HL-60/S4 treated with phorbol 12-myristate 13-acetate at 8.2 ng/mL for 4 days and 3 days (cell line): ENCODE results near the gene PNPLA3.

Experiments
- in situ Hi-C: fragments of 300-500 bp; cut with MboI; formaldehyde crosslinking; loops from 2 replicates; pipeline ENCODE4 v1.15.0; 2022; ENCODE audit warnings: low sequenced_read_pairs

Gene PNPLA3

GRCh38 chr22:43923631-43924464 lies at the start of gene PNPLA3:
Gene PNPLA3 (plus strand): TSS chr22:43923805. CDS start chr22:43923912, 107 bp downstream.
- in situ Hi-C loops: no loop called here

DNA sequence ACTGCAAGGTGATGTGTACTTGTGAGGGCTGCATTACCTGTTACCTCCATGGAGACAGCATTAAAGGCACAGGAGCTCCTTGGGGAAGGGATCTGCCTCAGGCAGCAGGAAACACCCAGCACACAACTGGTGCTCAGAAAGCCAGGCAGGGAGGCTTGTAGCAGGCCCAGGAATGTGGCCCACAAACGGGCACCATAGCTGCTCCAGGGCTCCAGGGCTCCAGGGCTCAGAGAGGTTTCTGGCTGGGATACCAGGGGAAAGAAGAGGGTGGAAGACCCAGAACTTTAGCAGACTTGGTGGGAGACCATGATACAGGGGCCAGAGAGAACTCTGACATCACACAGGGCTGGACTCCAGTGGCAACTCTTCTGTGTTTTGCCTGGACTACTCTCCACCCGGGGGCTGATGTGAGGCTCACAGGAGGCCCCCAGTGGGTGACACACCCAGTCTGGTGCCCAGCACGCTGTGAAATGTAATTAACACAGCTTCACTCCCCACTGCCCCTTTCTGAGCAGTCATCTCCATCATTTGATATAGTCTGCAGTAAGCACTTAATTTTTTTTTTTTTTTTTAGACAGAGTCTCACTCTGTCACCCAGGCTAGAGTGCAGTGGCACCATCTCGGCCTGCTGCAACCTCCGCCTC lies 46.6 kb upstream of the PNPLA3 start:
- in situ Hi-C loops: no loop called here

- in situ Hi-C loops: no loop called here
These were observed 45.4 kb upstream of the PNPLA3 start for GRCh38 chr22:43878079-43878795.

GRCh38 chr22:43878831-43879550 lies 44.6 kb upstream of the PNPLA3 start:
- in situ Hi-C loops: no loop called here

DNA sequence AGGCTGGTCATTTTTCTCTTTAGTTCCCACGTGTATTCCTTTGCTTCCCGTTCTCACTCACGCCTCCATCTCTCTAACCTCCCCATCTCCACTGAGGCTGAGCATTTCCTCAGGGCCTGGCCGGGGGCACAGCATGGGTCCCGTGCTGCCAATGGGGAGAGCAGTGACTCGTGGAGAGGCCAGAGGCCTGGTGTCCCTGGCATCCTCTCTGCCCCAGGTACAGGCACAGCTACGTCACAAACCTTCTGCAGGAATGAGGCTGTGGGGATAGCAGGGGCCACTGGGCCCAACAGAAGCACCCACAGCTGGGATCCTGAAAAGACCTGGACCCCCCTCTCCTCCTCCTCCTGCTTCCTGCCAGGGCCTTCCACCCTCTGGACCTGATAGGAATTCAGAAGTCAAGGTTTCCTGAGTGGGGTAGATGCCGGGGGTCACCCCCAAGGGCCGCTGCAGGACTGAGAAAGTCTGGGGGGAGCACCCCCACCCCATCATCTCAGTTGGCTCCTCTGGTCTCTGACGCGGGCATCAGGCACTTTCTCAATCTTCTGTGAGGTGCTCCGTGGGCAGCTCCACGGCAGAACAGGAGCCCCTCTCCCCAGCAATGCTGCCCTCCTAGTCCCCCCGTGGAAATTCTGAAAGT lies 43.6 kb upstream of the PNPLA3 start:
- in situ Hi-C loops: no loop called here

- in situ Hi-C loops: no loop called here
These were observed 43.0 kb upstream of the PNPLA3 start for GRCh38 chr22:43880541-43880991.

DNA sequence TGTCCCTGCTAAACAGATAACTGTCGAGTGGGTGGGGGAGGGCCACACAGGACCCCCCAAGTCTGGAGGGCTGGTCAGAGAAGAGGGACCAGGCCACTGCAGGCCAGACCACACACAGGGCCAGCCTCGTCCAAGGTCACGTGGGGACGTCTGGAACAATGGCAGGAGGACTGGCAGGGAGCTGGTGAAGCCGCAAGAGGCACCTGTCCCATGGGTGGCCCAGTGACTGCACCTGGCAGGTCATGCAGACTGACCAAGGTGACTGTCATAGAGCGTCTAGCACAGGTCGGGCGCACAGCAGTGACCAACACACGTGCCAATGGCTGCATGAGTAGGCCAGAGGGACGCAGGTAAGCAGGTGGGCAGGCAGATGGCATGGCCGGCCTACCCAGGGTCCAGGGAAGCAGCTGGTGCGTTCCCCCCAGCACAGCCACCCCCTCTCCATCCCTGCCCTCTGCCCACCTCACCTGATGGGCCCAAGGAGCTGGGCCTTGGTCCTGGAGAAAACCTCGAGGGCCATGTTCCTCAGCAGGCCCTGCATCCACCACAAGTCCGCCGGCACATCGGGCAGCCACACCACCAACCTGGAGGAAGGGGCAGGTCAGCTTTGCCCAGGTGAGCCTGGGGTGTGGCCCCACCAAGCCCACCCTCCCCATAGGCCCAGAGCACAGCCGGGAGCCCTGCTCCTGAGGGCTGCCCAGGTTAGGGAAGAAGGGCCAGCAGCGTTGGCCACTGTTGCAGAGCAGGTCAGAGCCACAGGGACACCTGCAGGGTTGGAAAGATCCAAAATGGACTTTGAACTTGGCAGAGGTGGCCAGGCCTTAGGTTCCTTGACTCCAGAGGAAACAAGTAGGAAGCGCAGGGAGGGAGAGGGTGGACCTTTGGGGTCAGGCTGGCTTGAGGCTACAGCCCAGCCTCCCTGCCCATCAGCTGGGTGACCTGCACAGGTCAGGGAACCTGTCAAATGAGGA lies 42.2 kb upstream of the PNPLA3 start:
- in situ Hi-C loops: no loop called here

DNA sequence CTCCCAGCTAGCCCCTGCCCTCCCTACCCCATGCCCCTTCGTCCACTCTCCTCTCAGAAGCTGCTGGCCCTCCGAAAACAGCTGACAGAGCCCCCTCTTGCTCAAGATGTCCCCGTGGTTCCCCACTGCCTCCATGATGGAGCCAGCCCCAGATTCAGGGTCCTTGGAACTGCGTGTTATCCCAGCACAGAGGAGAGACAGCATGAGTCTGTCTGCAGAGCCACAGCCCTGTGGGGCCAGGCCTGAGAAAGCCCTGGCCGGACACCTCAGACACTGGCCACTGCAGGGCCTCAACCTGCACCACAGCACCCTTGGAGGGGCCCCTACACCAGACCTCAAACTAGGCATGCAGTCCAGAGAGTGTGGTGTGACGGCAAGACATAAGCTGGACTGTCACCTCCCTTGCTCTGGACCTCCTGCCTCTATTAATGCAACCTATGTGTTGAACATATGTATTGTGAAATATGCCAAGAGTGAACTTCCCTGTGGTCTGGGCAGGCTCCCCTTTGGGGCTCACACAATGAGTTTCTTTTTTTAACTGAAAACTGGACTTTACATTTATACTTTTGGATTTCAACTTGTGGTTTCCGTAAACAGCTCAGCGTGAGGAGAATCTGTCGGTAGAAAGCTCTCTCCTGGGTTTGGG lies 41.4 kb upstream of the PNPLA3 start:
- in situ Hi-C loops: no loop called here

GRCh38 chr22:43883012-43883661 lies 40.5 kb upstream of the PNPLA3 start:
- in situ Hi-C loops: no loop called here

DNA sequence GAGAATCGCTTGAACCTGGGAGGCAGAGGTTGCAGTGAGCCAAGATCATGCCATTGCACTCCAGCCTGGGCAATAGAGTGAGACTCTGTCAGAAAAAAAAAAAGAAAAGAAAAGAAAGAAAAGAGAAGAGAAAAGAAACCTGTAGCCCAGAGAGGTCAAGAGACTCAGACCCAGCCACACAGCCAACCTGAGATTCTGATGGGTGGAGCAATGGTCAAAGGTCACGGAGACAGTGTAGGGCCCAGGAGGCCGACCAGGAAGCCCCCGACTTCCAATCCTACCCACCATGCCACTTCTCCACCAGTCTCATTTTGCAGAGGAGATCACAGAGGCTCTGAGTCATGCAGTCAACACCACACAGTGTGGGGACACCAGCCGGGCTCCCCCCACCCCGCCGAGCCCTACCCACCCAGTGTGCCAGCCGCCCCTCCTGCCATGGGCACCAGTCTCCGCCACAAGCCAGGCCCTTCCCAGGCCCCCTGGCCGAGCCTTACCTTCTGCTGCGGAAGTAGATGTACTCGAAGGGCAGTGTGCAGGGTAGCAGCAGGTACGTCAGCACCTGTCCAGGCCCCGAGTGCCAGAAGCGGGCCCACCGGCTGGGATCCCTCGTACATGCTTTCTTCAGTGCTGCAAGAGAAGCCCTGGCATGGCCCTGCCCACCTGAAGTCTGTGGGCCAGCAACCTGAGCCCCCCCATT lies 39.7 kb upstream of the PNPLA3 start:
- in situ Hi-C loops: no loop called here

DNA sequence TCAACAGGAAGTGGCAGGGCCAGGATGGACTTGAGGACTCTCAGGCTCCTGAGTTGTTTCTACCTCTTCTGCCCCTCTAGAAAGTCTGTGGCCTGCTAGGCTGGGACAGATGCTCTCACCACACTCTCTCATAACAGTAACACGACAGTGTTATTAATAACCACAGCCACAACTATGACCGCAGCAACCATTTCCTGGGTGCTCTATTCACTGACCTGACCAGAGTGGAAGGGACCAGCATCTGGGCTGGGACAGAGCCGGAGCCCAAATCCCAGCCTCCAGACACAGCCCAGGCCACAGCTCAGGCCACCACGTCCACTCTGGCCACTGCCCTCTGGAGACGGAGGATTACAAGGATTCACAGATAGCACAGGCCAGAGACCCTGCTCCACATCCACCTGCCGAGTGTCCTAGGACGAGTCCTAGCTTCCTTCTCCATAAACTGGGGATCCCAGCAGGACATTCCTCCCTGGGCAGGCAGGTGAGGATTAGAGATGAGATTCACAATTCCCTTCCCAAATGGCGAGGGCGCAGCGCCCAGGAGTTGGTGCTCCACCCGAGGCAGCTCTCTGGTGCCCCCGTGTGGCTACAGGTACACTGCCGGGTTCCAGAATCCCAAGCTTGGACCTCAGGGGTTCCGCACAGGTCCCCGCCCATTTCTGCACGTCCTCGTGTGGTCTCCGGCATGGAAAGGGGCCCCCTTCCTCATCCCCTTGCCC lies 38.8 kb upstream of the PNPLA3 start:
- in situ Hi-C loops: no loop called here

- in situ Hi-C loops: no loop called here
These were observed 38.3 kb upstream of the PNPLA3 start for GRCh38 chr22:43885319-43885671.

- in situ Hi-C loops: no loop called here
These were observed 37.8 kb upstream of the PNPLA3 start for GRCh38 chr22:43885786-43886185.

GRCh38 chr22:43886231-43886630 lies 37.4 kb upstream of the PNPLA3 start:
- in situ Hi-C loops: no loop called here

DNA sequence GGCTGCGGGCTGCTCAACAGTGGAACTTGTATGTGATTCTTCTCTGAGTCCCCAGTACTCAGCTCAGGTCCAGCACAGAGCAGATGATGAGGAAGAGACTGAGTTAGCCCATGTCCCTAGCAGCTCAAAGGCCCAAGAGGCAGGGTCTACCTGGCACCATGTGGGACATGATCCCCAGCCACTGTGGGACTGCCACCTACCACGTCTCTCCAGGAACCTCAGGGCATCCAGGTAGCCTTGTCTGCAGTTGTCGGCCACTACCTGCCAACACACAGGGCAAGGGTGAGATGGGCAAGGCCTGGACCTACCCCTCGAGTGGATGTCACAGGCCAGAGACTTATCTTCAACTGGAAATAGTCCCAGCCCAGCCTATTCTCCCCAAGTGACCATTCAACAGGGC lies 36.2 kb upstream of the PNPLA3 start:
- in situ Hi-C loops: no loop called here

DNA sequence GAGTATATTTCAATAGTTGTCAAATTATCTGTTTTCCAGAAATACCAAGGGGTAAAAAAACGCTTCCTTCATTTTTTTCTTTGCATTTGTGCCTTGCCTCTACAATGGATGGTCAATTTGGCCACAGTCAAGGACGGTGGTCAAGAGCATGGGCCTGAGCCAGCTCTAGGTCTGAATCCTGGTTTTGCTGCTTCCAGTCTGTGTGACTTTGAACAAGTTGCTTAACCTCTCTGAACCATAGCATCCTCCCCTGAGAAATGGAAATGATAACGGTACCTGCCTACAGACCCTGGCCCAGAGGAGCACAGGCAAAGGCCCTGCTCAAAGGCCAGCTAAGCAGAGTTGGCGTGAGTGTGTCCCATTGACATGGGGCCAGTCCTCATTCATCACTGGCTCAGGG lies 34.9 kb upstream of the PNPLA3 start:
- in situ Hi-C loops: no loop called here

- in situ Hi-C loops: no loop called here
These were observed 34.3 kb upstream of the PNPLA3 start for GRCh38 chr22:43889201-43889859.
